ENCODE data around the gene FER1L5. TPM values are rescaled to one million over a fixed set of nuclear protein-coding genes. Genes with fewer than 3 reads are reported as not detected.

FER1L5 gene
- total RNA-seq, 1 experiment from 2014 or later = 1.2 TPM

DNA sequence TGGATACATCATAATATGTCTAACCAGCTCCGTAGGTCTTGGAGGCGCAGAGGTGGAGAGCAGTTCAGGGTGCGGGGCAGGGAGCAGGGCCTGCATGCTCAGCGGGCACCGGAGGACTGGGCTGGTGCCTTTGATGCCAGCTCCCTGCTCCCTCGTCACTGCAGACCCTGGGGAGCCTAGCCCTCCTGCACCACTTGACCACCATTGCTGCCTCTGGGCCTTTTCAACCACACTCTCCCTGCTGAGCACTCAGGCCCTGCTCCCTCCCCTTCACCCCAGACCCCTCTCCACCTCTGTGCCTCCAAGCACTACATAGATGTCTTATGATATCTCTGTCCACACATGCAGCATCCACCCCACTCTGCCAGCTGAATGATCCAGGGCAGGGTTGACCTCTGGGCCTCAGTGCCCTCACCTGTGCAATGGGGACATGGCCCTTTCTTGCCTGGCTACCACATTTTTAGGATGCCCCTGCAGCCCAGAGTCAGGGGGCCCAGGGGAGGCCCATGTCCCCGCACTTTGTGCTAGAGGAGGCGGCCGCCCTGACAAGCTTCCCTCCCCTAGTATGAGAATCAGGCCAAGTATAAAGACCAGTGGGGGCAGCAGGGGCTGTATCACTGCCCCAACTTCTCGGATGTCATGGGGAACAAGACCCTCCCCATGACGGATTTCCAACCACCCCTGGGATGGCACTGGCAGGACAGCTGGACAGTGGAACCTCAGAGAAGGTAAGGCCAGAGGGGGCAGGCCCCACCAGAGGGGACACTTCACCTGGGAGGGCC, 46.3 kb downstream of the FER1L5 start:
- CTCF ChIA-PET = no interaction called here
- DNase-seq (ENCODE audit: low spot score) = no peak
- Histone ChIP-seq H3K4me1 (ENCODE audit: insufficient read depth, low read length, poor library complexity, severe bottlenecking) (no peaks in the 10 kb centered on the region), H3K9me3 (ENCODE audit: low read depth, low read length, poor library complexity, severe bottlenecking) (no peaks in the 10 kb centered on the region), H3K36me3 (ENCODE audit: insufficient read depth, low read length, poor library complexity, severe bottlenecking) (no peaks in the 10 kb centered on the region), H3K27me3 (replicated peaks; ENCODE audit: insufficient read depth, low read depth, low read length, poor library complexity) (no peaks in the 10 kb centered on the region), H3K4me3 (ENCODE audit: low read depth, low read length, poor library complexity, severe bottlenecking) (no peak overlapping the region), H3K27ac (ENCODE audit: low read depth, low read length, poor library complexity, severe bottlenecking) (no peak overlapping the region)
- intact Hi-C loops (cut with micrococcal nuclease; ENCODE audit: unreplicated experiment) = no loop called here
- TF ChIP-seq, protein P1, sequence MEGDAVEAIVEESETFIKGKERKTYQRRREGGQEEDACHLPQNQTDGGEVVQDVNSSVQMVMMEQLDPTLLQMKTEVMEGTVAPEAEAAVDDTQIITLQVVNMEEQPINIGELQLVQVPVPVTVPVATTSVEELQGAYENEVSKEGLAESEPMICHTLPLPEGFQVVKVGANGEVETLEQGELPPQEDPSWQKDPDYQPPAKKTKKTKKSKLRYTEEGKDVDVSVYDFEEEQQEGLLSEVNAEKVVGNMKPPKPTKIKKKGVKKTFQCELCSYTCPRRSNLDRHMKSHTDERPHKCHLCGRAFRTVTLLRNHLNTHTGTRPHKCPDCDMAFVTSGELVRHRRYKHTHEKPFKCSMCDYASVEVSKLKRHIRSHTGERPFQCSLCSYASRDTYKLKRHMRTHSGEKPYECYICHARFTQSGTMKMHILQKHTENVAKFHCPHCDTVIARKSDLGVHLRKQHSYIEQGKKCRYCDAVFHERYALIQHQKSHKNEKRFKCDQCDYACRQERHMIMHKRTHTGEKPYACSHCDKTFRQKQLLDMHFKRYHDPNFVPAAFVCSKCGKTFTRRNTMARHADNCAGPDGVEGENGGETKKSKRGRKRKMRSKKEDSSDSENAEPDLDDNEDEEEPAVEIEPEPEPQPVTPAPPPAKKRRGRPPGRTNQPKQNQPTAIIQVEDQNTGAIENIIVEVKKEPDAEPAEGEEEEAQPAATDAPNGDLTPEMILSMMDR (conservative IDR thresholded peaks at IDR 0.05; ENCODE audit: low read depth, low read length) = no peak
- no peak for TF ChIP-seq EZH2 (IDR thresholded peaks at IDR 0.05; ENCODE audit: borderline replicate concordance, low read depth, low read length, poor library complexity, severe bottlenecking)
- POLR2A ChIA-PET (ENCODE audit: low non-redundant PET) = interaction anchor here (0.5 kb wide), 1 partner anchor 95 kb away, joined by 3 read pairs; no protein-coding TSS in a partner anchor
- BruUV-seq (replicated peaks) = no TSS peak

DNA sequence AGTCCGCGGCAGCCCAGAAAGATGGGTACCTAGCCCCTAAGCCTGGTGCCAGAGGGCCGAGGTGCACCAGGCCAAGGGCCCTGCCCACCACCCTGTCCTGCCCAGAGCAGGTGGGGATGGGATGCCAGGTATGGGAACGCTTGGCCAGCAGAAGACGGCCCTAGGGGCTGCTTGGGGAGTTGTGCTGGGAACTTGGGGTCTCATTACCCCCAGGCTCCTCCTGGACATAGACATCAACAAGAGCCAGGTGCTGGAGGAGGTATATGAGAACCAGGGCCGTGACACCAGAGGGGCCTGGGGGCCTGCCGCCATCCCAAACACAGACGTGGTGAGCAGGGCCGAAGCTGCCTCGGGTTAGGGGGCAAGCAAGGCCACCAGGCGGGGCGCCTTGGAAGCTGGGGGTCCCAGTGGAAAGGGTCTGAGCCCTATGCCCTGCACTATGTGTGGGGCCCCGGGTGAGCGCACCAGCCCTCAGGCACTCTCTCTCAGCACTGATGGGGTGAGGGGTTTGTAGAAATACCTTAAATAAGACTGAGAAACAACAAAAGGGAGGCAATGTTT, 46.9 kb downstream of the FER1L5 start:
- Histone ChIP-seq H3K36me3 (ENCODE audit: insufficient read depth, low read length, poor library complexity, severe bottlenecking) (no peaks in the 10 kb centered on the region), H3K27ac (ENCODE audit: low read depth, low read length, poor library complexity, severe bottlenecking) (no peak overlapping the region), H3K4me3 (ENCODE audit: low read depth, low read length, poor library complexity, severe bottlenecking) (no peak overlapping the region), H3K4me1 (ENCODE audit: insufficient read depth, low read length, poor library complexity, severe bottlenecking) (no peaks in the 10 kb centered on the region), H3K9me3 (ENCODE audit: low read depth, low read length, poor library complexity, severe bottlenecking) (no peaks in the 10 kb centered on the region), H3K27me3 (replicated peaks; ENCODE audit: insufficient read depth, low read depth, low read length, poor library complexity) (no peaks in the 10 kb centered on the region)
- no TSS peak for BruUV-seq (replicated peaks)
- intact Hi-C loops (cut with micrococcal nuclease; ENCODE audit: unreplicated experiment) = no loop called here
- DNase-seq (ENCODE audit: low spot score) = no peak
- ChIA-PET CTCF (no interaction called here), POLR2A (ENCODE audit: low non-redundant PET) (no interaction called here)
- TF ChIP-seq, protein P1 (conservative IDR thresholded peaks at IDR 0.05; ENCODE audit: low read depth, low read length) = no peak
- no peak for TF ChIP-seq EZH2 (IDR thresholded peaks at IDR 0.05; ENCODE audit: borderline replicate concordance, low read depth, low read length, poor library complexity, severe bottlenecking)

DNA sequence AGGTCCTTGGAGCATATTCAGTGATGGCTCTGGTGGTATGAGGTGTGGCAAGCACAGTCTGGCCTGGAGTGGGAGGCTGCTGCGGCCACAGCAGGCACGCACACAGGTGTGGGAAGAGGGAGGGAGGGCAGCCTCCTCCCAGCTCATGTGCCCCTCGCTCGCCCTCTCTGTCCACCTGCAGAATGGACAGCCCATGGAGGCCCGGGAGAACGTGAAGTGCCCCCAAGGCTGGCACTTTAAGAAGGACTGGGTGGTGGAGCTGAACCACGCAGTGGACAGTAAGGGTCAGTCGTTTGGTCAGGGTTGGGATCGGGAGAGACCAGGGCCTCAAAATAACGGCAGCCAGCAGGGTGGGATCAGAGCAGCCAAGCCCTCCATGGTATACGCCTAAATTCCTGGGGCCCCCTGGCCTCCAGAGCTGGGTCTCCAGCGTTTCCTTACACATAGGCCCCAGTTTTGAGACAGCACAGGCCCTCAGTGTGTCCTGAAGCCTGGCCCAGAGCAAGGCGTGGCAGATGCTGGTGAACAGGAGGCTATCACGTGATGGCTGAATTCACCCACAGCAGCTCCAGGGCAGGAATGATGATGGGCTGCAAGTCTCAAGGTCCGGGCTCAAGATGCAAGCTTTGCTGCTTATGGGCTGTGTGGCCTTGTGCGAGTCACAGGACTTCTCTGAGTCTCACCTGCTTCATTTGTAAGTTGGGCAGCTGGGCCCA, 47.9 kb downstream of the FER1L5 start:
- no peaks in the 10 kb centered on the region for H3K4me1 ChIP-seq (ENCODE audit: insufficient read depth, low read length, poor library complexity, severe bottlenecking)
- intact Hi-C loops (cut with micrococcal nuclease; ENCODE audit: unreplicated experiment) = no loop called here

More for the DNA sequence above, 47.9 kb downstream of the FER1L5 start:
- H3K9me3 ChIP-seq (ENCODE audit: low read depth, low read length, poor library complexity, severe bottlenecking) = no peaks in the 10 kb centered on the region
- H3K27me3 ChIP-seq (replicated peaks; ENCODE audit: insufficient read depth, low read depth, low read length, poor library complexity) = no peaks in the 10 kb centered on the region
- TF ChIP-seq, protein P1 (conservative IDR thresholded peaks at IDR 0.05; ENCODE audit: low read depth, low read length) = no peak
- TF ChIP-seq EZH2 (IDR thresholded peaks at IDR 0.05; ENCODE audit: borderline replicate concordance, low read depth, low read length, poor library complexity, severe bottlenecking) = no peak
- H3K27ac ChIP-seq (ENCODE audit: low read depth, low read length, poor library complexity, severe bottlenecking) = no peak overlapping the region
- DNase-seq (ENCODE audit: low spot score) = no peak
- no peak overlapping the region for H3K4me3 ChIP-seq (ENCODE audit: low read depth, low read length, poor library complexity, severe bottlenecking)
- ChIA-PET POLR2A (ENCODE audit: low non-redundant PET) (no interaction called here), CTCF (no interaction called here)
- no peaks in the 10 kb centered on the region for H3K36me3 ChIP-seq (ENCODE audit: insufficient read depth, low read length, poor library complexity, severe bottlenecking)
- BruUV-seq (replicated peaks) = no TSS peak
